ENCODE data around the gene ADGRL3. TPM values are rescaled to one million over a fixed set of nuclear protein-coding genes. Genes with fewer than 3 reads are reported as not detected.
"Not testable (repeated sequence)": the region's sequence is repeated elsewhere in the genome, so short reads cannot be mapped to it uniquely, and the experiment has no call there.

ADGRL3 gene
- total RNA-seq, 1 experiment from 2014 or later, result not detected

- H3K4me3 ChIP-seq, result no peak overlapping the region
- H3K4me1 ChIP-seq (replicated peaks), result no peaks in the 10 kb centered on the region
- no peaks in the 10 kb centered on the region for H3K27me3 ChIP-seq (replicated peaks)
- no peak for DNase-seq (ENCODE audit: low read depth in 1 of 2, low spot score in 2 of 2)
- no peak overlapping the region for H3K27ac ChIP-seq
- no peaks in the 10 kb centered on the region for H3K36me3 ChIP-seq
- no peaks in the 10 kb centered on the region for H3K9me3 ChIP-seq (replicated peaks)
Measured at GRCh38 chr4:61373901-61374440, 173.8 kb downstream of the ADGRL3 start.

GRCh38 chr4:61374447-61374891 lies 174.3 kb downstream of the ADGRL3 start:
- H3K9me3 ChIP-seq (replicated peaks), result no peaks in the 10 kb centered on the region
- H3K4me3 ChIP-seq, result no peak overlapping the region
- no peaks in the 10 kb centered on the region for H3K36me3 ChIP-seq
- no peak overlapping the region for H3K27ac ChIP-seq
- no peaks in the 10 kb centered on the region for H3K4me1 ChIP-seq (replicated peaks)
- no peak for DNase-seq (ENCODE audit: low read depth in 1 of 2, low spot score in 2 of 2)
- no peaks in the 10 kb centered on the region for H3K27me3 ChIP-seq (replicated peaks)

- Histone ChIP-seq H3K27ac (no peak overlapping the region), H3K36me3 (no peaks in the 10 kb centered on the region), H3K27me3 (replicated peaks) (no peaks in the 10 kb centered on the region), H3K9me3 (replicated peaks) (no peaks in the 10 kb centered on the region), H3K4me3 (no peak overlapping the region), H3K4me1 (replicated peaks) (no peaks in the 10 kb centered on the region)
- no peak for DNase-seq (ENCODE audit: low read depth in 1 of 2, low spot score in 2 of 2)
Measured at GRCh38 chr4:61375301-61375700, 175.2 kb downstream of the ADGRL3 start.

- no peak overlapping the region for H3K27ac ChIP-seq
- no peak for DNase-seq (ENCODE audit: low read depth in 1 of 2, low spot score in 2 of 2)
- H3K4me3 ChIP-seq, result no peak overlapping the region
- no peaks in the 10 kb centered on the region for H3K4me1 ChIP-seq (replicated peaks)
- no peaks in the 10 kb centered on the region for H3K27me3 ChIP-seq (replicated peaks)
- no peaks in the 10 kb centered on the region for H3K36me3 ChIP-seq
- no peaks in the 10 kb centered on the region for H3K9me3 ChIP-seq (replicated peaks)
Measured at GRCh38 chr4:61376301-61376700, 176.2 kb downstream of the ADGRL3 start.

GRCh38 chr4:61379406-61379805 lies 179.3 kb downstream of the ADGRL3 start:
- DNase-seq (ENCODE audit: low read depth in 1 of 2, low spot score in 2 of 2), result no peak

GRCh38 chr4:61380865-61381264 lies 180.7 kb downstream of the ADGRL3 start:
- H3K27me3 ChIP-seq (replicated peaks), result no peaks in the 10 kb centered on the region
- no peaks in the 10 kb centered on the region for H3K36me3 ChIP-seq
- H3K9me3 ChIP-seq (replicated peaks), result no peaks in the 10 kb centered on the region
- no peak overlapping the region for H3K4me3 ChIP-seq
- H3K27ac ChIP-seq, result no peak overlapping the region
- DNase-seq (ENCODE audit: low read depth in 1 of 2, low spot score in 2 of 2), result no peak
- no peaks in the 10 kb centered on the region for H3K4me1 ChIP-seq (replicated peaks)

More at GRCh38 chr4:61379406-61379805, 179.3 kb downstream of the ADGRL3 start:
- no peak overlapping the region for H3K4me3 ChIP-seq
- H3K36me3 ChIP-seq, result no peaks in the 10 kb centered on the region
- H3K4me1 ChIP-seq (replicated peaks), result no peaks in the 10 kb centered on the region
- no peak overlapping the region for H3K27ac ChIP-seq
- H3K27me3 ChIP-seq (replicated peaks), result no peaks in the 10 kb centered on the region
- no peaks in the 10 kb centered on the region for H3K9me3 ChIP-seq (replicated peaks)

- H3K27ac ChIP-seq, result no peak overlapping the region
- DNase-seq (ENCODE audit: low read depth in 1 of 2, low spot score in 2 of 2), result no peak
- no peaks in the 10 kb centered on the region for H3K27me3 ChIP-seq (replicated peaks)
- H3K36me3 ChIP-seq, result no peaks in the 10 kb centered on the region
- no peak overlapping the region for H3K4me3 ChIP-seq
- no peaks in the 10 kb centered on the region for H3K9me3 ChIP-seq (replicated peaks)
- H3K4me1 ChIP-seq (replicated peaks), result no peaks in the 10 kb centered on the region
Measured at GRCh38 chr4:61385256-61385655, 185.1 kb downstream of the ADGRL3 start.

GRCh38 chr4:61387372-61387771 lies 187.2 kb downstream of the ADGRL3 start:
- H3K4me1 ChIP-seq (replicated peaks); DNase-seq (ENCODE audit: low read depth in 1 of 2, low spot score in 2 of 2); H3K36me3 ChIP-seq; H3K27ac ChIP-seq; H3K9me3 ChIP-seq (replicated peaks); H3K4me3 ChIP-seq; H3K27me3 ChIP-seq (replicated peaks): not testable (repeated sequence)

GRCh38 chr4:61389640-61390039 lies 189.5 kb downstream of the ADGRL3 start:
- DNase-seq (ENCODE audit: low read depth in 1 of 2, low spot score in 2 of 2), result no peak
- Histone ChIP-seq H3K27me3 (replicated peaks) (no peaks in the 10 kb centered on the region), H3K27ac (no peak overlapping the region), H3K9me3 (replicated peaks) (no peaks in the 10 kb centered on the region), H3K4me1 (replicated peaks) (no peaks in the 10 kb centered on the region), H3K36me3 (no peaks in the 10 kb centered on the region), H3K4me3 (no peak overlapping the region)

GRCh38 chr4:61395754-61396153 lies 195.6 kb downstream of the ADGRL3 start:
- Histone ChIP-seq H3K27ac (no peak overlapping the region), H3K4me1 (replicated peaks) (no peaks in the 10 kb centered on the region), H3K27me3 (replicated peaks) (no peaks in the 10 kb centered on the region), H3K4me3 (no peak overlapping the region), H3K36me3 (no peaks in the 10 kb centered on the region), H3K9me3 (replicated peaks) (no peaks in the 10 kb centered on the region)
- no peak for DNase-seq (ENCODE audit: low read depth in 1 of 2, low spot score in 2 of 2)

- H3K4me1 ChIP-seq (replicated peaks), result no peaks in the 10 kb centered on the region
- no peak overlapping the region for H3K4me3 ChIP-seq
- H3K36me3 ChIP-seq, result no peaks in the 10 kb centered on the region
- no peaks in the 10 kb centered on the region for H3K27me3 ChIP-seq (replicated peaks)
- H3K27ac ChIP-seq, result no peak overlapping the region
- DNase-seq (ENCODE audit: low read depth in 1 of 2, low spot score in 2 of 2), result no peak
- H3K9me3 ChIP-seq (replicated peaks), result no peaks in the 10 kb centered on the region
Measured at GRCh38 chr4:61397174-61397573, 197.0 kb downstream of the ADGRL3 start.

GRCh38 chr4:61400439-61401038 lies 200.4 kb downstream of the ADGRL3 start:
- H3K4me1 ChIP-seq (replicated peaks), result no peaks in the 10 kb centered on the region
- H3K4me3 ChIP-seq, result no peak overlapping the region
- H3K36me3 ChIP-seq, result no peaks in the 10 kb centered on the region
- H3K27ac ChIP-seq, result no peak overlapping the region
- H3K27me3 ChIP-seq (replicated peaks), result no peaks in the 10 kb centered on the region
- H3K9me3 ChIP-seq (replicated peaks), result no peaks in the 10 kb centered on the region
- no peak for DNase-seq (ENCODE audit: low read depth in 1 of 2, low spot score in 2 of 2)

- H3K27me3 ChIP-seq (replicated peaks), result no peaks in the 10 kb centered on the region
- no peak for DNase-seq (ENCODE audit: low read depth in 1 of 2, low spot score in 2 of 2)
- no peaks in the 10 kb centered on the region for H3K4me1 ChIP-seq (replicated peaks)
- H3K9me3 ChIP-seq (replicated peaks), result no peaks in the 10 kb centered on the region
- H3K4me3 ChIP-seq, result no peak overlapping the region
- H3K27ac ChIP-seq, result no peak overlapping the region
- H3K36me3 ChIP-seq, result no peaks in the 10 kb centered on the region
Measured at GRCh38 chr4:61401771-61402170, 201.6 kb downstream of the ADGRL3 start.

GRCh38 chr4:61405307-61405706 lies 205.2 kb downstream of the ADGRL3 start:
- no peaks in the 10 kb centered on the region for H3K36me3 ChIP-seq
- no peak for DNase-seq (ENCODE audit: low read depth in 1 of 2, low spot score in 2 of 2)
- no peak overlapping the region for H3K27ac ChIP-seq
- H3K4me1 ChIP-seq (replicated peaks), result no peaks in the 10 kb centered on the region
- H3K9me3 ChIP-seq (replicated peaks), result no peaks in the 10 kb centered on the region
- no peaks in the 10 kb centered on the region for H3K27me3 ChIP-seq (replicated peaks)
- no peak overlapping the region for H3K4me3 ChIP-seq

GRCh38 chr4:61406677-61407076 lies 206.6 kb downstream of the ADGRL3 start:
- H3K4me1 ChIP-seq (replicated peaks), result no peaks in the 10 kb centered on the region
- no peak for DNase-seq (ENCODE audit: low read depth in 1 of 2, low spot score in 2 of 2)
- H3K27me3 ChIP-seq (replicated peaks), result no peaks in the 10 kb centered on the region
- H3K9me3 ChIP-seq (replicated peaks), result no peaks in the 10 kb centered on the region
- H3K36me3 ChIP-seq, result no peaks in the 10 kb centered on the region
- no peak overlapping the region for H3K4me3 ChIP-seq
- no peak overlapping the region for H3K27ac ChIP-seq
